CD8-positive, alpha-beta memory T cell (primary cell): ENCODE measurements around the gene PDLIM5. TPM values are rescaled to one million over a fixed set of nuclear protein-coding genes. Genes with fewer than 3 reads are reported as not detected.

ENCODE experiments used
- CTCF ChIA-PET: fragments of 350-600 bp; sonication (Branson Sonifier 250); formaldehyde crosslinking; loops from one replicate; lab custom pipeline; 2021; ENCODE audit warnings: antibody characterized with exemption; lab: Charles Lee
- POLR2A ChIA-PET: fragments of 350-600 bp; sonication (Branson Sonifier 250); formaldehyde crosslinking; loops from one replicate; lab custom pipeline; 2021; ENCODE audit warnings: antibody characterized with exemption; lab: Charles Lee
- DNase-seq, 5 donors: peaks; one replicate each; pipeline versions ENCODE4 v3.0.0 to v3.0.0-alpha.2; 2020 to 2022; ENCODE audit warnings: mixed read lengths in 1 of 5
- H3K27ac ChIP-seq: one replicate; pipeline ENCODE4 v1.7.0; 2013; ENCODE audit warnings: low read depth, mild to moderate bottlenecking, low read length, moderate library complexity
- H3K27me3 ChIP-seq: 2 replicates; pipeline ENCODE4 v1.7.0; 2013; ENCODE audit warnings: low read length, mild to moderate bottlenecking; ENCODE audit not compliant: insufficient read depth, poor library complexity, severe bottlenecking
- H3K36me3 ChIP-seq: 2 replicates; pipeline ENCODE4 v1.7.0; 2013; ENCODE audit warnings: mild to moderate bottlenecking, low read length, moderate library complexity; ENCODE audit not compliant: insufficient read depth
- H3K4me1 ChIP-seq: 2 replicates; pipeline ENCODE4 v1.7.0; 2013; ENCODE audit warnings: mild to moderate bottlenecking, low read length, moderate library complexity; ENCODE audit not compliant: insufficient read depth
- H3K4me3 ChIP-seq: 2 replicates; pipeline ENCODE4 v1.7.0; 2013; ENCODE audit warnings: mild to moderate bottlenecking, low read length
- H3K9me3 ChIP-seq: 2 replicates; pipeline ENCODE4 v1.7.0; 2013; ENCODE audit warnings: mild to moderate bottlenecking, low read length
- H3K27ac Mint-ChIP-seq, 8 donors: one replicate each; pipeline ENCODE4 v1.8.0; 2020 to 2021; ENCODE audit warnings: mixed read lengths in 8 of 8, mild to moderate bottlenecking in 6 of 8, inconsistent platforms in 3 of 8, moderate library complexity in 3 of 8
- H3K27me3 Mint-ChIP-seq, 2 donors: one replicate each; pipeline ENCODE4 v1.8.0; 2020 to 2021; ENCODE audit warnings: mixed read lengths in 2 of 2, mild to moderate bottlenecking in 1 of 2, moderate library complexity in 1 of 2
- H3K36me3 Mint-ChIP-seq, 3 donors: one replicate each; pipeline ENCODE4 v1.8.0; 2020 to 2021; ENCODE audit warnings: mixed read lengths in 3 of 3, inconsistent platforms in 1 of 3, mild to moderate bottlenecking in 1 of 3
- H3K4me1 Mint-ChIP-seq, 3 donors: one replicate each; pipeline ENCODE4 v1.8.0; 2020 to 2021; ENCODE audit warnings: mixed read lengths in 3 of 3, inconsistent platforms in 1 of 3, mild to moderate bottlenecking in 1 of 3
- H3K4me3 Mint-ChIP-seq, 7 donors: one replicate each; pipeline ENCODE4 v1.8.0; 2020 to 2021; ENCODE audit warnings: mixed read lengths in 7 of 7, mild to moderate bottlenecking in 6 of 7, moderate library complexity in 4 of 7, inconsistent platforms in 2 of 7
- H3K9me3 Mint-ChIP-seq, 5 donors: one replicate each; pipeline ENCODE4 v1.8.0; 2020 to 2022; ENCODE audit warnings: mixed read lengths in 5 of 5, mild to moderate bottlenecking in 3 of 5, moderate library complexity in 2 of 5, inconsistent platforms in 1 of 5
- polyA plus RNA-seq: library from polyadenylated mRNA; unstranded; fragments of 300-500 nt; fragmentation: Illumina TruSeq; gene quantifications from one replicate; pipeline ENCODE4 v1.2.3, GENCODE V29; 2021
- total RNA-seq, 2 experiments: library from RNA; stranded (reverse); gene quantifications; one replicate each; pipeline ENCODE4 v1.2.3, GENCODE V29; 2021

The PDLIM5 gene
- total and polyA plus RNA-seq, 3 experiments from 2014 or later = 27.0 to 50.2 (median 27.4) TPM

DNA sequence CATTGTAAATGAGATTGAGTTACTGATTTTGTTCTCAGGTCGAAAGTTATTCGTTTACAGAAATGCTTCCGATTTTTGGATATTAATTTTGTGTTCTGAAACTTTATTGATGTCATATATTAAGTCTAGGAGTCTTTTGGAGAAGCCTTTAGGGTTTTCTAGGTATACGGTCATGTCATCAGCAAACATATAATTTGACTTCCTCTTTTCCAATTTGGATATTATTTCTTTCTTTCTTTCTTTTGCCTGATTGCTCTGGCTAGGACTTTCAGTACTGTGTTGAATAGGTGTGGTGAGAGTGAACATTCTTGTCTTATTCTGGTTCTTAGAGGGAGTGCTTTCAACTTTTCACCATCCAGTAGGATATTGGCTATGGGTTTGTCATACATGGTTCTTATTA lies 35.4 kb upstream of the PDLIM5 start:
- H3K4me1 ChIP-seq = no peaks in the 10 kb centered on the region
- no peak overlapping the region for H3K4me3 Mint-ChIP-seq
- peak overlapping the region in 1 of 8 donors; percentile 65 for H3K27ac Mint-ChIP-seq
- peaks cover 0 to 7% (median 2%) of the 10 kb centered on the region in 5 donors for H3K9me3 Mint-ChIP-seq
- ChIA-PET CTCF (no interaction called here), POLR2A (no interaction called here)
- no peaks in the 10 kb centered on the region for H3K9me3 ChIP-seq
- no peaks in the 10 kb centered on the region for H3K4me1 Mint-ChIP-seq
- peaks cover 0 to 4% (median 0%) of the 10 kb centered on the region in 3 donors for H3K36me3 Mint-ChIP-seq
- DNase-seq = no peak
- H3K27me3 ChIP-seq = no peaks in the 10 kb centered on the region
- H3K36me3 ChIP-seq = no peaks in the 10 kb centered on the region
- no peak overlapping the region for H3K4me3 ChIP-seq
- peaks cover 24 to 57% of the 10 kb centered on the region in 2 donors for H3K27me3 Mint-ChIP-seq
- H3K27ac ChIP-seq = no peak overlapping the region

DNA sequence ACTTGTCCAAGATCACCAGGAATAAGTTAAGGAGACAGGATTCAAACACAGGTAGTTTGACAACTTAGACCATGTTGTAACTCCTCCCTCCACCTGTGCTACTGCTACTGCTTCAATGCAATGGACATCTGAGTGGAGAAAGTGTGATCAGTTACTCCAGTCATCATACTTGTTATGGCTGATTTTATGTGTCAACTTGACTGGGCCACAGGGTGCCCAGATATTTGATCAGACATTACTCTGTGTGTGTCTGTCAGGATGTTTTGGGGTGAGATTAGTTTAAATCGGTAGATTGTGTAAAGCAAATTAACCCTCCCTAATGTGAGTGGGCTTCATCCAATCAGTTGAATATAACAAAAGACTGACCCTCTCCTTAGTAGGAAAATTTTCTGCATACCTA lies 34.8 kb upstream of the PDLIM5 start:
- Mint-ChIP-seq H3K9me3 (peaks cover 0 to 7% (median 2%) of the 10 kb centered on the region in 5 donors), H3K4me1 (no peaks in the 10 kb centered on the region), H3K4me3 (no peak overlapping the region), H3K27ac (no peak overlapping the region), H3K27me3 (peaks cover 24 to 58% of the 10 kb centered on the region in 2 donors), H3K36me3 (peaks cover 0 to 4% (median 0%) of the 10 kb centered on the region in 3 donors)
- H3K27me3 ChIP-seq = no peaks in the 10 kb centered on the region
- CTCF ChIA-PET = no interaction called here
- DNase-seq = no peak
- no peaks in the 10 kb centered on the region for H3K36me3 ChIP-seq
- H3K27ac ChIP-seq = no peak overlapping the region
- POLR2A ChIA-PET = no interaction called here
- H3K4me3 ChIP-seq = no peak overlapping the region
- H3K4me1 ChIP-seq = no peaks in the 10 kb centered on the region
- H3K9me3 ChIP-seq = no peaks in the 10 kb centered on the region

- no peaks in the 10 kb centered on the region for H3K4me1 ChIP-seq
- Mint-ChIP-seq H3K27ac (no peak overlapping the region), H3K9me3 (peaks cover 0 to 13% (median 7%) of the 10 kb centered on the region in 5 donors), H3K27me3 (peaks cover 21 to 64% of the 10 kb centered on the region in 2 donors), H3K4me3 (no peak overlapping the region), H3K4me1 (no peaks in the 10 kb centered on the region), H3K36me3 (peaks cover 0 to 22% (median 0%) of the 10 kb centered on the region in 3 donors)
- no peak overlapping the region for H3K27ac ChIP-seq
- CTCF ChIA-PET = no interaction called here
- no peak for DNase-seq
- no peaks in the 10 kb centered on the region for H3K9me3 ChIP-seq
- POLR2A ChIA-PET = no interaction called here
- no peak overlapping the region for H3K4me3 ChIP-seq
- no peaks in the 10 kb centered on the region for H3K36me3 ChIP-seq
- H3K27me3 ChIP-seq = no peaks in the 10 kb centered on the region
These were observed 32.2 kb upstream of the PDLIM5 start for GRCh38 chr4:94419549-94419948.

GRCh38 chr4:94419956-94420355 lies 31.8 kb upstream of the PDLIM5 start:
- Histone ChIP-seq H3K27me3 (no peaks in the 10 kb centered on the region), H3K4me1 (no peaks in the 10 kb centered on the region), H3K4me3 (no peak overlapping the region), H3K36me3 (no peaks in the 10 kb centered on the region), H3K9me3 (no peaks in the 10 kb centered on the region), H3K27ac (no peak overlapping the region)
- POLR2A ChIA-PET = no interaction called here
- peaks cover 21 to 66% of the 10 kb centered on the region in 2 donors for H3K27me3 Mint-ChIP-seq
- peaks cover 0 to 13% (median 10%) of the 10 kb centered on the region in 5 donors for H3K9me3 Mint-ChIP-seq
- no peak for DNase-seq
- no peak overlapping the region for H3K4me3 Mint-ChIP-seq
- H3K36me3 Mint-ChIP-seq = peaks cover 0 to 23% (median 0%) of the 10 kb centered on the region in 3 donors
- CTCF ChIA-PET = no interaction called here
- H3K27ac Mint-ChIP-seq = no peak overlapping the region
- no peaks in the 10 kb centered on the region for H3K4me1 Mint-ChIP-seq

DNA sequence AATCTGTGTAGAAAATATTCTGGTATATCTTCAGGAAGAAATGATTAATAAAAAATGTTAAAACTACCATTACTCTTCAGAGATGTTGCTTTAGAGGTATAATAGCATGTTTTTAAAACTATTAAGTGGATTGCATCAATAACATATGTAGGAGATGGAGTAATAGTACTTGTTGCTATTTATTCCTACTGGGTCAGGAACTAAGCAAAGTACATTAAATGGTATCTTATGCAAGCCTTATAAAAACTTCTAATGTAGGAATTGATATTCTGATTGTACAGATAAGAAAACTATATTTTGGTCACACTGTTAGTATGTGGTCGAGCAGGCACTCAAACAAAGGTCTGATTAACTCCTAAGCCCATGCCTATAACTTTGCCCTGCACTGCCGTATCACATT lies 31.4 kb upstream of the PDLIM5 start:
- Histone ChIP-seq H3K4me1 (no peaks in the 10 kb centered on the region), H3K27ac (no peak overlapping the region), H3K27me3 (no peaks in the 10 kb centered on the region), H3K4me3 (no peak overlapping the region), H3K36me3 (no peaks in the 10 kb centered on the region), H3K9me3 (no peaks in the 10 kb centered on the region)
- peaks cover 0 to 25% (median 0%) of the 10 kb centered on the region in 3 donors for H3K36me3 Mint-ChIP-seq
- no peaks in the 10 kb centered on the region for H3K4me1 Mint-ChIP-seq
- CTCF ChIA-PET = no interaction called here
- no peak overlapping the region for H3K27ac Mint-ChIP-seq
- POLR2A ChIA-PET = no interaction called here
- DNase-seq = no peak
- H3K9me3 Mint-ChIP-seq = peaks cover 2 to 15% (median 11%) of the 10 kb centered on the region in 5 donors
- H3K4me3 Mint-ChIP-seq = no peak overlapping the region
- peaks cover 22 to 66% of the 10 kb centered on the region in 2 donors for H3K27me3 Mint-ChIP-seq

- peaks cover 0 to 27% (median 1%) of the 10 kb centered on the region in 3 donors for H3K36me3 Mint-ChIP-seq
- H3K27ac ChIP-seq = no peak overlapping the region
- no peak overlapping the region for H3K27ac Mint-ChIP-seq
- DNase-seq = no peak
- ChIA-PET CTCF (no interaction called here), POLR2A (no interaction called here)
- no peak overlapping the region for H3K4me3 ChIP-seq
- H3K27me3 Mint-ChIP-seq = peaks cover 8 to 23% of the 10 kb centered on the region in 2 donors
- peaks cover 13 to 25% (median 24%) of the 10 kb centered on the region in 5 donors for H3K9me3 Mint-ChIP-seq
- no peaks in the 10 kb centered on the region for H3K4me1 Mint-ChIP-seq
- H3K27me3 ChIP-seq = no peaks in the 10 kb centered on the region
- no peaks in the 10 kb centered on the region for H3K9me3 ChIP-seq
- no peaks in the 10 kb centered on the region for H3K4me1 ChIP-seq
- no peaks in the 10 kb centered on the region for H3K36me3 ChIP-seq
- no peak overlapping the region for H3K4me3 Mint-ChIP-seq
These were observed 25.0 kb upstream of the PDLIM5 start for GRCh38 chr4:94426783-94427182.

- H3K4me1 ChIP-seq = no peaks in the 10 kb centered on the region
- peaks cover 0 to 16% (median 1%) of the 10 kb centered on the region in 3 donors for H3K36me3 Mint-ChIP-seq
- no peak overlapping the region for H3K27ac Mint-ChIP-seq
- no peaks in the 10 kb centered on the region for H3K36me3 ChIP-seq
- H3K4me3 ChIP-seq = no peak overlapping the region
- H3K27me3 ChIP-seq = no peaks in the 10 kb centered on the region
- no peak overlapping the region for H3K27ac ChIP-seq
- H3K27me3 Mint-ChIP-seq = peaks cover 2 to 4% of the 10 kb centered on the region in 2 donors
- ChIA-PET POLR2A (no interaction called here), CTCF (interaction anchor here (1.0 to 1.2 kb wide), 3 partner anchors 9 to 95 kb away, joined by 3 read pairs; no protein-coding TSS in a partner anchor)
- H3K9me3 Mint-ChIP-seq = peaks cover 11 to 21% (median 19%) of the 10 kb centered on the region in 5 donors
- H3K9me3 ChIP-seq = no peaks in the 10 kb centered on the region
- no peak overlapping the region for H3K4me3 Mint-ChIP-seq
- no peak for DNase-seq
- H3K4me1 Mint-ChIP-seq = no peaks in the 10 kb centered on the region
These were observed 22.9 kb upstream of the PDLIM5 start for GRCh38 chr4:94428884-94429283.

DNA sequence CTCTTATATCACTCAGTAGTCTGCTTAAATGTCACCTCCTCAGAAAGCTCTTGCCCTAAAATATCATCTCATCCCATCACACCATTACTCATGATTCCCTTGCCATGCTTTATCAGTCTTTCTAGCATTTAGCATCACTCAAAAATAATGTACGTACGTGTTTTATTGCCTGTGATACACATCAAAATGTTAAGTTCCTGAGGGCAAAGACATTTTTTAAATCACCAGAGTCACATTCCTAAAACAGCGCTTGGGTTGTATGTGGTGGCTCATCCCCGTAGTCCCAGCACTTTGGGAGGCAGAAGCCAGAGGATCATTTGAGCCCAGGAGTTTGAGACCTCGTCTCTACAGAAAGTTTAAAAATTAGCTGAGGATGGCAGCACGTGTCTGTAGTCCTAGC lies 21.3 kb upstream of the PDLIM5 start:
- Mint-ChIP-seq H3K9me3 (peaks cover 11 to 21% (median 15%) of the 10 kb centered on the region in 5 donors), H3K27me3 (peaks cover 4 to 10% of the 10 kb centered on the region in 2 donors), H3K27ac (no peak overlapping the region), H3K4me1 (no peaks in the 10 kb centered on the region), H3K4me3 (no peak overlapping the region), H3K36me3 (peaks cover 0 to 10% (median 1%) of the 10 kb centered on the region in 3 donors)
- H3K4me1 ChIP-seq = no peaks in the 10 kb centered on the region
- H3K27ac ChIP-seq = no peak overlapping the region
- no peak for DNase-seq
- no peak overlapping the region for H3K4me3 ChIP-seq
- H3K36me3 ChIP-seq = no peaks in the 10 kb centered on the region
- POLR2A ChIA-PET = no interaction called here
- H3K27me3 ChIP-seq = no peaks in the 10 kb centered on the region
- no peaks in the 10 kb centered on the region for H3K9me3 ChIP-seq
- CTCF ChIA-PET = interaction anchor here (1.2 to 1.7 kb wide), 2 partner anchors 23 to 94 kb away, joined by 3 to 4 read pairs; no protein-coding TSS in a partner anchor
